AG04449 (cell line): ENCODE measurements around the gene TOGARAM1.

ENCODE experiments used
- CTCF ChIA-PET: fragments of 350-600 bp; formaldehyde crosslinking; extraction: SDS; loops from one replicate; lab custom pipeline; 2021; ENCODE audit warnings: antibody characterized with exemption; lab: Yijun Ruan, JAX
- POLR2A ChIA-PET: fragments of 400-600, 350-600 bp; formaldehyde crosslinking; extraction: SDS; loops from one replicate; lab custom pipeline; 2020; ENCODE audit warnings: antibody characterized with exemption, inconsistent platforms; lab: Yijun Ruan, JAX
- DNase-seq: peaks from one replicate; pipeline ENCODE4 v3.0.0-alpha.2; 2010; ENCODE audit warnings: low read depth, low spot score
- H3K4me3 ChIP-seq: 2 replicates; pipeline ENCODE4 v1.5.1; 2011; ENCODE audit warnings: low read depth, mild to moderate bottlenecking, control low read depth, low read length
- TF ChIP-seq, protein P1 (sequence below): IDR thresholded peaks from one replicate; pipeline ENCODE4 v1.5.1; 2011; ENCODE audit warnings: mild to moderate bottlenecking, moderate library complexity, low read length, control low read depth, inconsistent platforms; ENCODE audit not compliant: insufficient read depth; ENCODE audit errors: missing control alignments

Gene TOGARAM1

DNA sequence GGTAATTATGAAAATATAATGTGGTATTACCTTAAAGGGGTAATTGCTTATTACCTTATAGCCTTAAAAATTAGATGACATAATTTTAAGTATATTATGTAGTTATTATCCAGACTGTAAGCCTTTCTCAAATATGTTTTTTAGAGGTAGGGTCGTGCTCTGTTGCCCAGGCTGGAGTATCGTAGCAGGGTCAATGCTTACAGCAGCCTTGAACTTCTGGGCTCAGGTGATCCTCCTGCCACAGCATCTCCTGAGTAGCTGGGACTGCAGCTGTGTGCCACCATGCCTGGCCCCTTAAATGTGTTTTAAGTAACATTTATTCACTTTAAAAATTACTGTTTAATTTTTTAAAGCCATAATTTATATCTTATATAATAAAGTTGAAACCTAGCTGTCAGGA lies 132.3 kb downstream of the TOGARAM1 start:
- TF ChIP-seq, protein P1, sequence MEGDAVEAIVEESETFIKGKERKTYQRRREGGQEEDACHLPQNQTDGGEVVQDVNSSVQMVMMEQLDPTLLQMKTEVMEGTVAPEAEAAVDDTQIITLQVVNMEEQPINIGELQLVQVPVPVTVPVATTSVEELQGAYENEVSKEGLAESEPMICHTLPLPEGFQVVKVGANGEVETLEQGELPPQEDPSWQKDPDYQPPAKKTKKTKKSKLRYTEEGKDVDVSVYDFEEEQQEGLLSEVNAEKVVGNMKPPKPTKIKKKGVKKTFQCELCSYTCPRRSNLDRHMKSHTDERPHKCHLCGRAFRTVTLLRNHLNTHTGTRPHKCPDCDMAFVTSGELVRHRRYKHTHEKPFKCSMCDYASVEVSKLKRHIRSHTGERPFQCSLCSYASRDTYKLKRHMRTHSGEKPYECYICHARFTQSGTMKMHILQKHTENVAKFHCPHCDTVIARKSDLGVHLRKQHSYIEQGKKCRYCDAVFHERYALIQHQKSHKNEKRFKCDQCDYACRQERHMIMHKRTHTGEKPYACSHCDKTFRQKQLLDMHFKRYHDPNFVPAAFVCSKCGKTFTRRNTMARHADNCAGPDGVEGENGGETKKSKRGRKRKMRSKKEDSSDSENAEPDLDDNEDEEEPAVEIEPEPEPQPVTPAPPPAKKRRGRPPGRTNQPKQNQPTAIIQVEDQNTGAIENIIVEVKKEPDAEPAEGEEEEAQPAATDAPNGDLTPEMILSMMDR = no peak
- POLR2A ChIA-PET = interaction anchor here (1.2 kb wide), 1 partner anchor 9 kb away, joined by 5 read pairs; no protein-coding TSS in a partner anchor
- no peak overlapping the region for H3K4me3 ChIP-seq
- no peak for DNase-seq
- CTCF ChIA-PET = no interaction called here

DNA sequence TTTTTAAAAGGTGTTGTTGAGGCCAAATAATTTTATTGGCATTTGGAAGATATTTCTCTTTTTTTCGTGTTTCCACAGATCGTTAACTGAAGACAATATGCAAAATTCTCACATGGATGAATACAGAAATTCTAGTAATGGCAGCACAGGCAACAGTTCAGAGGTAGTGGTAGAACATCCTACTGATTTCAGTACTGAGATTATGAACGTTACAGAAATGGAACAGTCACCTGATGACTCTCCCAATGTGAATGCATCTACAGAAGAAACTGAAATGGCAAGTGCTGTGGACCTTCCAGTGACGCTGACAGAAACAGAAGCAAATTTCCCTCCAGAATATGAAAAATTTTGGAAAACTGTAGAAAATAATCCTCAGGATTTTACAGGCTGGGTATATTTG lies 133.2 kb downstream of the TOGARAM1 start:
- no peak overlapping the region for H3K4me3 ChIP-seq
- ChIA-PET POLR2A (interaction anchor here (1.2 kb wide), 1 partner anchor 10 kb away, joined by 5 read pairs; no protein-coding TSS in a partner anchor), CTCF (no interaction called here)
- no peak for DNase-seq
- TF ChIP-seq, protein P1 = no peak

DNA sequence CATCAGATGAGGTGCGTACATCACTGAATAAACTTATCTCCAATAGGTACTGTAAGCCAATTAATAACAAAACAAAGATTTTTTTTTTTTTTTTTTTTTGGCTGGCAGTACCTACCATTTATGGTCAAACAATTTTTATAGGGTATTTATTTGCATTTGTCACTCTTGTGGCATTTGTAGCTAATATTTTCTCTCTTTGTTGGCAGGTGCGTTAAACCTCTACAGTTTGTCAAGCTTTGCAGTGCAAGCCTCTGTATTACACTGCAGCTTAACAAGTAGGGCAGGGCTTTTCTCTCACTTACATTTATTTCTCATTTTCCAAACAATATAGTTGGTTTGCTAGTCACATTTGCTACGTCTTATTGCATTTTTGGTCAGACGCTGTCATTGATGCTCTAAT lies 134.2 kb downstream of the TOGARAM1 start:
- no peak overlapping the region for H3K4me3 ChIP-seq
- CTCF ChIA-PET = interaction anchor here (1.2 kb wide), 1 partner anchor 157 kb away, joined by 3 read pairs; the partner anchor contains the start of gene MIS18BP1
- POLR2A ChIA-PET = no interaction called here
- DNase-seq = no peak
- TF ChIP-seq, protein P1 = no peak

DNA sequence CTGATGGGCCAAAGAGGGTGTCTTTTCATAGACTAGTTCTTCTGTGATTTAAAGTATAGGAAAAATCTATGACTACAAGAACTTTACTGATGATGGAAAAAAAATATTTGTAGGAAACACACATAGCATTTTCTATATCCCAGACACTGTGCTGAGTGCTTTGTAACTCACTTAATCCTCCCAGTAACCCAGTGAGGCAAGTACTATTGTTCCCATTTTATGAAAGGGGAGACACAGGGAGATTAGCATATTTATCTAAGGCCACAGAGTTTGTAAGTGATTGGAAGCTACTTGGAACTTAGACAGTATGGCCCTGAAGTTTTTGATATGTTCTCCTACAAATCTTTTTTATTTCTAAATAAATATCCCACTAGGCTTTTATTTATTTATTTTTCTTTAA lies 141.8 kb downstream of the TOGARAM1 start:
- CTCF ChIA-PET = no interaction called here
- no peak for DNase-seq
- no peak overlapping the region for H3K4me3 ChIP-seq
- POLR2A ChIA-PET = no interaction called here
- TF ChIP-seq, protein P1 = no peak

DNA sequence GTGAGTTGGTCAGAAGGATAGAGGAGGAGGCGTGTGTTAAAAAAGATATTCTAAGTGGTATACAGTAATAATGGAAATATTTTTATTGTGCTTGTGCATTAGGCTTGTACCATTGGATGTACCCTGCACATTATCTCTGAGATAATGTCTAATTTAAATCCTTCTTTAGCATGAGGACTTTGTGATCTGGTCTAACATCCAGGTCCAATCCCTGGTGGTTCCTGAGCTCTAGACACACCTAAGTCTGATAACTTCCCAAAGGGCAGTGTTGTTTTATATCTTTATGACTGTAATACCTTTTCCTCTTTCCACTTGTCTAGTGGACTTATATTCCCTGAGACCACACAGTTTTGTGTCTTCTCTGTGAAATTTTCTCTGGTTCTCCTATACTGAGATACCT lies 142.6 kb downstream of the TOGARAM1 start:
- no peak for DNase-seq
- TF ChIP-seq, protein P1 = no peak
- ChIA-PET POLR2A (no interaction called here), CTCF (interaction anchor here (1.1 kb wide), 1 partner anchor 19 kb away, joined by 3 read pairs; no protein-coding TSS in a partner anchor)
- H3K4me3 ChIP-seq = no peak overlapping the region

DNA sequence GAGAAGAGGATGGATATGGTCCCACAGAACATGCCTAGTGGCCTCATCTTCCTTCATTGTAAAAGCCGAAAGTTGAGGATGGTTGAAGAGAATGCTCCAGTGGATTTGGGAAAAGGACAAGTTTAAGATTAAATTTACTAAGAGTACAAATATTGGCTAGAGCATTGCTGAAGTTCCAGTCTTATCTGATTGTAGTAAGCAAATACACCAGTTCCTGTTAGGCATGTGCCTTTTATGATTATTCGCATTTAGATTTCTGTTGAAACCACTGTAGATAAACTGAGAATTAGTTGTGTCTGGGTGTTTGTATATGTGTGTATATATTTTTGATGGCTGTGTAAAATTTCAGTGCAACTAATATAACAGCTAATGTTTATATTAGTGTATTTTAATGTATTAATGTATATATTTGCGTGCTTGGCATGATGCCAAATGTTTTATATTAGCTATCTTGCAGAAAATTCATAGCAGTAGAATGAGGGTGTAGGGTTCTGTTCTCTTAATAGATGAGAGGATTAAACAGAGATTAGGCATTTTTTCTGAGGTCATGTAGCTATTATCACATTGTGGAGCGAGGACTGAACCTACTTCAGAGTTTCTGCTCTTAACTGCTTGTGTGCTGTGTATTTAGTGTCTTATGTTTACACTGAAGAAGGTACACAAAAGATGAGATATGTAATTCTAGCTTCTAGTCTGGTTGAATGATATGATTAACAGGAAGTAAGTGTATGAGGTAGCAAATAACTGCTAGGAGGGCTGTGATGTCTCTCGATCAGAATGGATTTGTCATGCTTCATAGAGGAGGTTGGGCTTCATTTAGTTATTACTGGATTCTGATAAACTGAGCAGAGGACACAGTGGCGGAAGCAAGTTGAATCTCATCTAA lies 151.1 kb downstream of the TOGARAM1 start:
- TF ChIP-seq, protein P1 = no peak
- no peak overlapping the region for H3K4me3 ChIP-seq
- ChIA-PET CTCF (interaction anchor here (1.3 kb wide), 1 partner anchor 200 kb away, joined by 4 read pairs; no protein-coding TSS in a partner anchor), POLR2A (interaction anchor here (0.6 kb wide), 1 partner anchor 12 kb away, joined by 4 read pairs; no protein-coding TSS in a partner anchor)
- DNase-seq = no peak
